ENCODE data around the gene SLC9A1. TPM values are rescaled to one million over a fixed set of nuclear protein-coding genes. Genes with fewer than 3 reads are reported as not detected.

The SLC9A1 gene
- total RNA-seq, 2 experiments from 2014 or later, result 5.8 to 19.2 TPM

- Histone ChIP-seq H4K20me1 (ENCODE audit: insufficient read depth, low read length) (peaks cover 13% of the 10 kb centered on the region; the same call in 1 of the 2 replicates), H3K9me2 (ENCODE audit: insufficient read depth, low read length) (no peaks in the 10 kb centered on the region), H3K9me3 (ENCODE audit: low read length) (no peaks in the 10 kb centered on the region), H3K36me3 (ENCODE audit: insufficient read depth, low read length) (no peaks in the 10 kb centered on the region), H3K4me2 (ENCODE audit: low read length) (peak overlapping the region; percentile 79), H3K4me3 (ENCODE audit: low read depth, low read length, poor library complexity, severe bottlenecking) (peak overlapping the region; percentile 77), H3K4me1 (ENCODE audit: insufficient read depth, low read length, poor library complexity, severe bottlenecking) (peaks cover 76% of the 10 kb centered on the region), H2AFZ (ENCODE audit: low read length) (no peak overlapping the region), H3K27ac (ENCODE audit: low read depth, low read length, poor library complexity, severe bottlenecking) (no peak overlapping the region), H3K79me2 (ENCODE audit: insufficient read depth, low read depth, low read length) (peaks cover 52% of the 10 kb centered on the region)
- intact Hi-C loops (cut with micrococcal nuclease; ENCODE audit: unreplicated experiment), result no loop called here
- ChIA-PET CTCF (ENCODE audit: unreplicated experiment) (interaction anchor here (1.0 to 1.9 kb wide), 2 partner anchors 12 to 16 kb away, joined by 3 to 6 read pairs; no protein-coding TSS in a partner anchor), POLR2A (interaction anchor here (0.8 to 3.8 kb wide), 4 partner anchors 10 to 820 kb away, joined by 4 to 48 read pairs (median 5); no protein-coding TSS in a partner anchor)
- BruUV-seq (replicated peaks), result no TSS peak
- DNase-seq (ENCODE audit: low spot score), result no peak
- no peak for TF ChIP-seq EZH2phosphoT487 (IDR thresholded peaks at IDR 0.05; ENCODE audit: borderline replicate concordance, low read depth, low read length)
- TF ChIP-seq, protein P1, sequence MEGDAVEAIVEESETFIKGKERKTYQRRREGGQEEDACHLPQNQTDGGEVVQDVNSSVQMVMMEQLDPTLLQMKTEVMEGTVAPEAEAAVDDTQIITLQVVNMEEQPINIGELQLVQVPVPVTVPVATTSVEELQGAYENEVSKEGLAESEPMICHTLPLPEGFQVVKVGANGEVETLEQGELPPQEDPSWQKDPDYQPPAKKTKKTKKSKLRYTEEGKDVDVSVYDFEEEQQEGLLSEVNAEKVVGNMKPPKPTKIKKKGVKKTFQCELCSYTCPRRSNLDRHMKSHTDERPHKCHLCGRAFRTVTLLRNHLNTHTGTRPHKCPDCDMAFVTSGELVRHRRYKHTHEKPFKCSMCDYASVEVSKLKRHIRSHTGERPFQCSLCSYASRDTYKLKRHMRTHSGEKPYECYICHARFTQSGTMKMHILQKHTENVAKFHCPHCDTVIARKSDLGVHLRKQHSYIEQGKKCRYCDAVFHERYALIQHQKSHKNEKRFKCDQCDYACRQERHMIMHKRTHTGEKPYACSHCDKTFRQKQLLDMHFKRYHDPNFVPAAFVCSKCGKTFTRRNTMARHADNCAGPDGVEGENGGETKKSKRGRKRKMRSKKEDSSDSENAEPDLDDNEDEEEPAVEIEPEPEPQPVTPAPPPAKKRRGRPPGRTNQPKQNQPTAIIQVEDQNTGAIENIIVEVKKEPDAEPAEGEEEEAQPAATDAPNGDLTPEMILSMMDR (conservative IDR thresholded peaks at IDR 0.05; ENCODE audit: low read length), result no peak
These were observed 2.7 kb downstream of the SLC9A1 start for GRCh38 chr1:27152004-27152828.

DNA sequence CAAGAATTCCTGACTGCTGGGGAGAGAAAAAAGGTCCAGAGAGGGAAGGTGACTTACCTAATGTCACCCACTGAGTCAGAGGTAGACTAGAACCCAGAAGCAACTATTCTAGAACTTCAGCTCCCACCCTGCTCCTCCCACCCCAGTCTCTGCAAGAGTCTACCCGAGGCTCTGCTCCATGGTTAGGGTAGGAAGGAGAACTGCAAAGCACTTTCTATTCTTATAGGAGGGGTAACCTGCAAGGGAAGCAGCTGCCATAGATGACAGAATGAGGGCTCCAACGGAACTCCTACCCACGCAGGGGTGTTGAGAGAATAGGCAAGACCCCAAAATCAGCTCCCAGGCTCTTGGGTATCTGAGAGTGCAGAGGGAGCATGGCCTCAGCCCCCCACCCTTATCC, 4.3 kb downstream of the SLC9A1 start:
- DNase-seq (ENCODE audit: low spot score), result no peak
- Histone ChIP-seq H3K4me1 (ENCODE audit: insufficient read depth, low read length, poor library complexity, severe bottlenecking) (peaks cover 76% of the 10 kb centered on the region), H2AFZ (ENCODE audit: low read length) (no peak overlapping the region), H3K4me3 (ENCODE audit: low read depth, low read length, poor library complexity, severe bottlenecking) (no peak overlapping the region), H3K36me3 (ENCODE audit: insufficient read depth, low read length) (no peaks in the 10 kb centered on the region), H3K9me2 (ENCODE audit: insufficient read depth, low read length) (no peaks in the 10 kb centered on the region), H4K20me1 (ENCODE audit: insufficient read depth, low read length) (peaks cover 13% of the 10 kb centered on the region; the same call in 1 of the 2 replicates), H3K27ac (ENCODE audit: low read depth, low read length, poor library complexity, severe bottlenecking) (no peak overlapping the region), H3K4me2 (ENCODE audit: low read length) (peak overlapping the region; percentile 73), H3K79me2 (ENCODE audit: insufficient read depth, low read depth, low read length) (peaks cover 62% of the 10 kb centered on the region), H3K9me3 (ENCODE audit: low read length) (no peaks in the 10 kb centered on the region)
- intact Hi-C loops (cut with micrococcal nuclease; ENCODE audit: unreplicated experiment), result no loop called here
- CTCF ChIA-PET (ENCODE audit: unreplicated experiment), result interaction anchor here (1.3 kb wide), 1 partner anchor 10 kb away, joined by 4 read pairs; no protein-coding TSS in a partner anchor
- POLR2A ChIA-PET, result interaction anchor here (0.7 to 1.1 kb wide), 3 partner anchors 7 to 11 kb away, joined by 3 to 5 read pairs (median 3); no protein-coding TSS in a partner anchor
- BruUV-seq (replicated peaks), result no TSS peak
- TF ChIP-seq, protein P1 (conservative IDR thresholded peaks at IDR 0.05; ENCODE audit: low read length), result no peak
- no peak for TF ChIP-seq EZH2phosphoT487 (IDR thresholded peaks at IDR 0.05; ENCODE audit: borderline replicate concordance, low read depth, low read length)

All from OCI-LY7 (cell line).